ENCODE measurements around the gene DOCK10. TPM values are rescaled to one million over a fixed set of nuclear protein-coding genes. Genes with fewer than 3 reads are reported as not detected.

Gene DOCK10
- total and polyA plus RNA-seq, 2 donors (not counting 3 experiments of a cell fraction or from before 2014, with no cell fraction given) = 5.8 to 23.0 TPM

- ChIA-PET CTCF (no interaction called here), POLR2A (no interaction called here)
- Histone ChIP-seq H3K27ac (ENCODE audit: insufficient read depth, low read depth, low read length) (no peak overlapping the region), H3K9me1 (replicated peaks; ENCODE audit: control insufficient read depth, extremely low read depth, insufficient read depth, low read length) (no peaks in the 10 kb centered on the region), H3K79me2 (ENCODE audit: control insufficient read depth, insufficient read depth, low read length) (no peaks in the 10 kb centered on the region), H2AFZ (ENCODE audit: low read depth, low read length) (no peak overlapping the region), H3K27me3 (ENCODE audit: control insufficient read depth in 2 of 2, insufficient read depth in 2 of 2, low read length in 2 of 2) (no peaks in the 10 kb centered on the region), H3K9me3 (replicated peaks; ENCODE audit: control insufficient read depth, insufficient read depth, low read length) (no peaks in the 10 kb centered on the region), H3K9ac (replicated peaks; ENCODE audit: extremely low read depth, insufficient read depth, low read length) (no peak overlapping the region), H3K4me3 (replicated peaks in 1 of 3; ENCODE audit: insufficient read depth in 1 of 3, low read depth in 1 of 3, low read length in 3 of 3) (no peak overlapping the region), H3K4me1 (ENCODE audit: control insufficient read depth, extremely low read depth, insufficient read depth, low read length) (peaks cover under 1% of the 10 kb centered on the region), H4K20me1 (replicated peaks; ENCODE audit: control insufficient read depth, extremely low read depth, insufficient read depth, low read length) (no peaks in the 10 kb centered on the region), H3K36me3 (ENCODE audit: control insufficient read depth in 2 of 2, extremely low read depth in 1 of 2, insufficient read depth in 2 of 2, low read length in 2 of 2) (peaks cover 0 to 7% of the 10 kb centered on the region in 2 experiments), H3K4me2 (ENCODE audit: insufficient read depth, low read length) (no peak overlapping the region)
- no peak for DNase-seq (ENCODE audit: low read depth, low spot score)
- intact Hi-C loops (cut with micrococcal nuclease) = no loop called here
- no peak for TF ChIP-seq CTCF (IDR thresholded peaks at IDR 0.05; ENCODE audit: extremely low read depth in 1 of 2, insufficient read depth in 1 of 2, low read depth in 1 of 2, low read length in 2 of 2)
- no peak for TF ChIP-seq JUN (IDR thresholded peaks at IDR 0.05; ENCODE audit: borderline replicate concordance, insufficient read depth, insufficient read length, low read depth)
- no peak for TF ChIP-seq GATA2 (IDR thresholded peaks at IDR 0.05; ENCODE audit: insufficient read depth, insufficient read length, low read depth, low read length)
- TF ChIP-seq EZH2 (IDR thresholded peaks at IDR 0.05; ENCODE audit: borderline replicate concordance, low read depth, low read length, severe bottlenecking) = no peak
- TF ChIP-seq POLR2AphosphoS5 (IDR thresholded peaks at IDR 0.05; ENCODE audit: insufficient read depth, low read depth, low read length) = no peak
- TF ChIP-seq MYC (IDR thresholded peaks at IDR 0.05; ENCODE audit: low read depth, low read length) = no peak
- TF ChIP-seq POLR2A (IDR thresholded peaks at IDR 0.05; ENCODE audit: low read depth, low read length) = no peak
- TF ChIP-seq FOS (IDR thresholded peaks at IDR 0.05; ENCODE audit: borderline replicate concordance, insufficient read depth, low read length) = no peak
- TF ChIP-seq MAX (IDR thresholded peaks at IDR 0.05; ENCODE audit: insufficient read depth, insufficient read length) = no peak
- FAIRE-seq = no peak
- BruUV-seq (replicated peaks) = no TSS peak
- dilution Hi-C loops (cut with MboI; ENCODE audit: extremely low pct_ligation_motif_present, low sequenced_read_pairs) = no loop called here
These were observed 165.7 kb downstream of the DOCK10 start for GRCh38 chr2:224876522-224876921.
